ENCODE data around the gene COL4A2.
A peak's percentile ranks its signal among the peaks of the same experiment; 100 is the strongest.
"Not testable (repeated sequence)": the region's sequence is repeated elsewhere in the genome, so short reads cannot be mapped to it uniquely, and the experiment has no call there.

Gene COL4A2

DNA sequence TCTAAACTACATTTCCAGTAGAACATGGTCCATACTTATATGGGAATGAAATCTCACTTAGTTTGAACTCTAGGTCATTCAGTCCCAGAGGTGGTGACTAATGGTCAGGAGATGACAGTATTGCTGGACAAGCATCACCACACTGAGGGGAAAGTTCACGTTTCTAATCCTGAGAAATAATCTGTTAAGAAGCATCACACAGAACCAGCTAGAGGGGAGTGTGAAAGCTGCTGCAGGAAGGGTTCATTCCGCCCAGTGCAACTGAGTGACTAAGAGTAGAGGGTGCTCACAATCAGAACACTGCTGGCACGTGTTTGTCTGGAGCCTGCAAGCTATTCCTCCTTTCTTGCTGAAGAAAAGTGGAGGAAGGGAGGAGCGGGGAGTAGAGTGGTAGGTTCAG, 2.8 kb upstream of the COL4A2 start:
- Mint-ChIP-seq H3K36me3 (no peaks in the 10 kb centered on the region), H3K9me3 (no peaks in the 10 kb centered on the region), H3K4me3 (no peak overlapping the region), H3K27ac (no peak overlapping the region), H3K4me1 (peaks cover 7% of the 10 kb centered on the region), H3K27me3 (peaks cover 80% of the 10 kb centered on the region)
- CTCF ChIA-PET, result no interaction called here
- no peak for DNase-seq

DNA sequence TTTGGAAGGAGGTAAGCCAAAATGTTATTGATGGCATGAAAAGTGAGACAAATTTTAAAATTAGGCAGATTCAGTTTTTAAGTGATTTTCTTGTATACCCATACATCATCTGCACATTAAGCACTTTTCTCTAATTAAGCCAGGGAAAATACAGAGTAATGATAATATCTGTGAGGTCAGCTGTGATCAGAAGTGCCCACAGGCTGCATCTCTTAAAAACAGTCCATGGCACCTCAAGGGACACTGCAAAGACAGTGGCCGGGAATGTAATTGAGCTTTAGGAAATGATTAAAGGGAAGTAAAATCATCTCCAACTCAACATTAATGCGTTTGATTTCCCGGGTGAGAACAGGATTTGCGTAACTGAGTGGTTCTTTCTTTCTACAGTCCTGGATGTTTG, 2.1 kb upstream of the COL4A2 start:
- H3K27me3 Mint-ChIP-seq, result peaks cover 84% of the 10 kb centered on the region
- H3K4me1 Mint-ChIP-seq, result peaks cover 7% of the 10 kb centered on the region
- H3K27ac Mint-ChIP-seq, result no peak overlapping the region
- CTCF ChIA-PET, result interaction anchor here (1.7 kb wide), 1 partner anchor 20 kb away, joined by 5 read pairs; no protein-coding TSS in a partner anchor
- H3K9me3 Mint-ChIP-seq, result no peaks in the 10 kb centered on the region
- no peak overlapping the region for H3K4me3 Mint-ChIP-seq
- H3K36me3 Mint-ChIP-seq, result no peaks in the 10 kb centered on the region
- DNase-seq, result no peak

DNA sequence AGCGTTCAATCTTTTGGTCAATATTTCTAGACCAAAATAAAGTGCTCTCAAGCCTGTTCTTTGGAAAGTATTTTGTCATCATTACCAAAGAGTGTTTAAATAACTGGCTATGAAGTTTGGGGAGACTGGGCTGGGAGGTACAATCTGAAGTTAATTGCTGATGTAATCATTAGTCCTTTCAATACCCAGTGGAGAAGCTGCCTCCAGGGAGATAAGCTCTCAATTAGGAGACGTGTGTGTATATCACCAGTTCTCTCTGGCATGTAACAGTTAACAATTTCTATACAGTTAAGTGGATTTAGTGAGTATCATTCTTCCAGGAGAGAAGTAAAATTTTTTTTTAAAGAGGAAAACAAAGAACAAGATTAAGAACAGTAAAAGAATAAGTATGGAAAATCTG, 1.5 kb upstream of the COL4A2 start:
- peaks cover 7% of the 10 kb centered on the region for H3K4me1 Mint-ChIP-seq
- CTCF ChIA-PET, result interaction anchor here (1.7 kb wide), 1 partner anchor 19 kb away, joined by 5 read pairs; no protein-coding TSS in a partner anchor
- H3K4me3 Mint-ChIP-seq, result no peak overlapping the region
- DNase-seq, result no peak
- no peak overlapping the region for H3K27ac Mint-ChIP-seq
- H3K36me3 Mint-ChIP-seq, result no peaks in the 10 kb centered on the region
- H3K9me3 Mint-ChIP-seq, result no peaks in the 10 kb centered on the region
- H3K27me3 Mint-ChIP-seq, result peaks cover 89% of the 10 kb centered on the region

DNA sequence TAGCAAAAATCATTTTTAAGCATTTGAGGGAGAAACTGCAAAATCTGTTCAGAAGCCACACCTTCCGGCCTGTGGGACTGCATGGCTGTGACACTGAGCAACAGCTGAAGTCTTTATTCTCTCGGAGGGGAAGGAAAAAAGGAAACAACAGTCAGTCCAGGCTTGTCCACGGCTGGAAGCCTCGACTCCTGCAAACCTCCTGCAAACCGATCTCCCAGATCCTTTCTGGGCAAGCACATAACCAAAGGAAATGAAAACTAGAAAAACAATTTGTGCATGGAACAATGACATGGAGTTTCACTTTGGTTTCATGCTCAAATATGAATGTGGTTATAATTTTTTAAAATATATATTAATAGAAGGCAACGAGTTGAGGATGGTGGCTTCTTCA, 1.1 kb upstream of the COL4A2 start:
- CTCF ChIA-PET, result interaction anchor here (1.7 kb wide), 1 partner anchor 19 kb away, joined by 5 read pairs; no protein-coding TSS in a partner anchor
- no peaks in the 10 kb centered on the region for H3K9me3 Mint-ChIP-seq
- H3K27me3 Mint-ChIP-seq, result peaks cover 93% of the 10 kb centered on the region
- H3K36me3 Mint-ChIP-seq, result no peaks in the 10 kb centered on the region
- H3K4me1 Mint-ChIP-seq, result peaks cover 7% of the 10 kb centered on the region
- no peak overlapping the region for H3K4me3 Mint-ChIP-seq
- no peak for DNase-seq
- H3K27ac Mint-ChIP-seq, result no peak overlapping the region

DNA sequence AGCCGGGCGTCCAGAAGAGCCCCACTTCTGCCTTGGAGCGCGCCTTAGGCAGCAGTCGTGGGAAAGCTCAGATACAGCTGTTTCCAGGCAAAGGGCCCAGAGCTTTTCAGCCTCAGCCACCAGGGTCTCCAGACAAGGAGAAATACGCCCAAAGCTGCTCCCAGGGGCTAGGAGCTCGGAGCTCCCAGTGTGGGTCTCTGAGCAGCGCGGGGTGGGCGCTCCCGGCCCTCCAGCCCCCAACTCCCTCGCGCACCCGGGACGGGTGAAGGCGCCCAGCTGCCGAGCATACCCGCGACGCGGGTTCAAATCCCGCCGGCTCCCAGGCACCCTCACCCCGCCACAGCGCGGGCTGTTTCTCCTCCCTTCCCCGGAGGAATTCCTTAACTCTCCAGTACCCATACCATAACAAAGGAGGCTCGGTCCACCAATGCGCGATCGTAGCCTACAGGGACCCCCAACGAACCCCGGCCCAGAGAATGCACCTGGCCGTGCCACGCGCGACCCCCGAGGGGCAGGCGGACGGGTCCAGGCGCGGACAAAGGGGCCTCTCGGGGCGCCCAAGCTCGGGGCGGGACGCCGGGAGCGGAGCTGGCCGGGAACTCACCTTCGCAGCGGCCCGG, 634 bp upstream of the COL4A2 start:
- Mint-ChIP-seq H3K4me1 (peaks cover 7% of the 10 kb centered on the region), H3K4me3 (no peak overlapping the region), H3K36me3 (no peaks in the 10 kb centered on the region), H3K9me3 (no peaks in the 10 kb centered on the region), H3K27ac (no peak overlapping the region), H3K27me3 (peaks cover 93% of the 10 kb centered on the region)
- no peak for DNase-seq
- CTCF ChIA-PET, result interaction anchor here (1.7 kb wide), 1 partner anchor 18 kb away, joined by 5 read pairs; no protein-coding TSS in a partner anchor

DNA sequence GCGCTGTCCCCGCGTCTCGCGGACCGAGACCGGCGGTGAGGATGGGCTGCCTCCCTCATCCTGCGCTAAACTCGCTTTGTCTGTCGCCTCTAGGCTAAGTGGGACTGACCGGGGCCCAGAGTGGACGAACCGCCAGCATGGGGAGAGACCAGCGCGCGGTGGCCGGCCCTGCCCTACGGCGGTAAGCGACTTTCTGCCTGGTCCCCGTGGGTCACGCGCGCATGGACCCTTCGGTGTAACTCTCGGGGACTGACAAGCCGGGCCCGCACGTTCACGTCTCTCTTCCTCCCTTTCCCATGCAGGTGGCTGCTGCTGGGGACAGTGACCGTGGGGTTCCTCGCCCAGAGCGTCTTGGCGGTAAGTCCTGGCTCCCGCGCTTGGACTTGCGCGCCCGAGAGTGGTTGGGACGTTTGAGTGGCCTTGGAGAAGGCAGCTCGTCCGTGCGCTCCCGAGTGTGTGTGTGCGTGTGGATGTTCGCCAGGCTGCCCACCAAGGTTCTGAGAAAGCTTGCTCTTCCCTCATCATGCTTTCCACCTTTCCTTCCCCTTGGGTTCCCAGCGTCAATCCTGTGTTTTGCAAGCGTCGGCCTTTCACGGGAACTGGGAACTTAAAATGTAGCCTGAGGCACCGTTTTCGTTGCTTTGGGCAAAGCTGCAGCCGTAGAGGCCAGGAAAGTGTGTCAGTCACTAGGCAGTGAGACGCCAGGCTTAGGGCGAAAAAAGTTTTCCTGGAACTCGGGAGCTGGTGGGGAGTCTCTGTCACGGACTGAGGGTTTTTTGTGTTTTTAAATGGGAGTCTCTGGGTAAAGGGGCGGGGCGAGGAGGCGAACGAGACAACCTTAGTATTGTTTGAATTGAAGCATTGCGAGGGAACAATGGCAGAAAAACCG, 927 bp downstream of the COL4A2 start:
- DNase-seq, result no peak
- H3K4me1 Mint-ChIP-seq, result peaks cover 7% of the 10 kb centered on the region
- peaks cover 98% of the 10 kb centered on the region for H3K27me3 Mint-ChIP-seq
- H3K27ac Mint-ChIP-seq, result peak overlapping the region; percentile 62
- CTCF ChIA-PET, result interaction anchor here (1.2 kb wide), 1 partner anchor 9 kb away, joined by 6 read pairs; no protein-coding TSS in a partner anchor
- no peaks in the 10 kb centered on the region for H3K36me3 Mint-ChIP-seq
- no peak overlapping the region for H3K4me3 Mint-ChIP-seq
- no peaks in the 10 kb centered on the region for H3K9me3 Mint-ChIP-seq

DNA sequence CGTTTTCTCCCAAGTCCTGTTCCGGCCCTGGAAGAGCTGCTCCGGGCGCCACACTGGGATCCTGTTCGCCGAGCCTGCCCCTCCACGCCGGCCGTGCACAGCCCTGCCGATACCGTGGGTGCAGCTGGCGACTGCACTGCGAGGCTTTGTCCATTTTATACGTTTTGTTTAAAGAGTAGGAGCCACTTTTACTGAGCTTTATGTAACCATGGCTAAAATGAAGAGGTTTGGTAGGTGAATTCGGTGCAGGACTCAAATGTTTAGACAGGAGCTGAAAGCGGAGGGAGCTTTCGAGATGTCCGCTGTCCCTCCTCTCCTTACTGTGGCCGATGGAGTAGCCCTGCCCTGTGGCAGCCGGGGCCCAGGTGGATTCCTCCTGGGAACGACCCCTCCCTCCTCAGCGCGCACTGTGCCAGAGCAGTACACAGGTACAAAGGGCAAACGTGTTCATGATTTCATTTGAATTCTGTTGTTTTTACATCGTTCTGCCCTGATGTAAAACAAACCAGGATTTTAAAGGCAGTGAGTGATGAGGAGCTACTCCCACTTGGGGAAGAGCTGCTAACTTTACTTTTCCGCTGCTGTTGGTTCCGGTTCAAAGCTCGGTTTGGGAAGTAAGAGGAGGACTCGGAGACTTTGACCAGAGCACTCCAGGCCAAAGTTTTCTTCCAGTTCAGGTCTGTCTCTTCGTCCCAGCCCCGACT, 1.7 kb downstream of the COL4A2 start:
- CTCF ChIA-PET, result interaction anchor here (1.2 kb wide), 1 partner anchor 10 kb away, joined by 6 read pairs; no protein-coding TSS in a partner anchor
- no peak overlapping the region for H3K27ac Mint-ChIP-seq
- H3K4me3 Mint-ChIP-seq, result no peak overlapping the region
- H3K27me3 Mint-ChIP-seq, result peaks cover 94% of the 10 kb centered on the region
- no peaks in the 10 kb centered on the region for H3K9me3 Mint-ChIP-seq
- H3K36me3 Mint-ChIP-seq, result no peaks in the 10 kb centered on the region
- DNase-seq, result no peak
- H3K4me1 Mint-ChIP-seq, result peaks cover 7% of the 10 kb centered on the region

DNA sequence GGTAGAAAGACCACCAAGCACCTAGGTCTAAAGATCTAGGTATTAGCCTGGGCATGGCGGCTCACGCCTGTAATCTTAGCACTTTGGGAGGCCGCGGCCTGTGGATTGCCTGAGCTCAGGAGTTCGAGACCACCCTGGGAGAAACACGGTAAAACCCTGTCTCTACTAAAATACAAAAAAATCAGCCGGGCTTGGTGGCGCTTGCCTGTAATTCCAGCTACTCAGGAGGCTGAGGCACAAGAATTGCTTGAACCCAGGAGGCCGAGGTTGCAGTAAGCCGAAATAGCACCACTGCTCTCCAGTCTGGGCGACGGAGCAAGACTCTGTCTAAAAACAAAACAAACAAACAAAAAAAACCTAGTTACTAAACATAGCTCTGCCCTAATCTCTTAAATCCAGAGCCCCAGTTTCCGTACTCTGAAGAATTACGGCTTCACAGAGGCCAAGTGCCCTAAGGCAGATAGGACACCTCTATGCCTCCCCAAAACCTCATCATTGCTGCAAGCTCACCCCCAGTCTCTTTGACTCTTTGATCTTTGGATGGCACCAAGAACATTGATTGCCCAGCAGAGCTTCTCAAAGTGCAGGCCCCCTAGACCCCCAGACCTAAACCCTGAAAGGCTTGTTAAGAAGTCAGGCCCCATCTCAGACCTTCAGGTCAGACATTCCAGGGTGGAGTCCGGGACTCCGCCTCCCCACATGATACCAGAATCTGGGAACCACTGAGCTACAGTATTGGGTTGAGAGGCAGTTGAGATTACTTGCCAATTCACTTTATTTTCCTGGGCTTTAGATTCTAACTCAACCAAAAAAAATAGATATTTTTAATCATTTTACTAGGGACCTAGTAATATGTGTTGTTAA, 2.8 kb downstream of the COL4A2 start:
- Mint-ChIP-seq H3K27me3 (peaks cover 93% of the 10 kb centered on the region), H3K4me1 (peaks cover 7% of the 10 kb centered on the region), H3K36me3 (no peaks in the 10 kb centered on the region), H3K4me3 (no peak overlapping the region), H3K9me3 (no peaks in the 10 kb centered on the region), H3K27ac (no peak overlapping the region)
- no peak for DNase-seq
- CTCF ChIA-PET, result no interaction called here

DNA sequence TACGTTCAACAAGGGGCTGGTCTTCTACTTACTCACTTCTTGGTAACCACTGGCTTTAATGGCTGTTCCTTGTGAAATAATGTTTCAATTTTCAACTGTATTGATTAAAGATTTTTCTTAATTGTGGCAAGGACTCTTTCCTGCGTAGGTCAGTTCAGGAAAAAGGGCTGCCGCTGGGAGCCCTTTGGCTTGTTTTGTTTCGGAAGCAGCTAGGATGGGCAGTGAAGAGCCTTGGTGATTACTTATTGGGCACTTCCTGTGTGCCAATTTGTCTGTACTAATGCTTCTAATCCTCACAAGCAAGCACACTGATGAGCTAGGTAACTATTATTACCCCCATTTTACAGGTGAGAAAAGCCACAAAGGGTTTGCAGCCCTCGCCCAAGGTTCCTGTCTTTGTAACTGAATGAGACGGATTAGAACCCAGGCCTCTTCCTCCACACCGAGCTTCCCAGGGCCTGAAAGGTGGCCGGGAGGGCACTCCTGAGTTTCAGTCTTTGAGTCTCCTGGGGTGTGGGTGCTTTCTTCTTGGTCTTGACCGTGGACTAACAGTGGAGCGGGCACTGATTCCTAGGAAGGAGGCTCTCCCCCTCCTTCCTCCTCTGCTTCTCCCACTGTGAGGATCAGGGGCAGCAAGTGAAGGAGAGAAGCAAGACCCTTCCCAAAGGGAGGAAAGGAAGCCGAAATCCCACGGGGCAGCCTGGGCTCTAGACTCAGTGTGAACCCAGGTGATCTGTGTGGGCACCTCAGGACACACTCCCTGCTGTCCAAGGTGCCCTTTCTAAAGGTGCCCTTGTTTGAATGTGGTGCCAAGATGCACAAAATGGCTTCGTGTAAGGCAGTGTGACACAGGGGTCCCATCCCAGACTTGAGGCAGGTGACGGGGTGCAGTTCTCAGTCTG, 3.7 kb downstream of the COL4A2 start:
- Mint-ChIP-seq H3K4me3 (no peak overlapping the region), H3K4me1 (peaks cover 7% of the 10 kb centered on the region), H3K36me3 (no peaks in the 10 kb centered on the region), H3K27ac (no peak overlapping the region), H3K9me3 (no peaks in the 10 kb centered on the region), H3K27me3 (peaks cover 85% of the 10 kb centered on the region)
- DNase-seq, result no peak
- CTCF ChIA-PET, result no interaction called here

DNA sequence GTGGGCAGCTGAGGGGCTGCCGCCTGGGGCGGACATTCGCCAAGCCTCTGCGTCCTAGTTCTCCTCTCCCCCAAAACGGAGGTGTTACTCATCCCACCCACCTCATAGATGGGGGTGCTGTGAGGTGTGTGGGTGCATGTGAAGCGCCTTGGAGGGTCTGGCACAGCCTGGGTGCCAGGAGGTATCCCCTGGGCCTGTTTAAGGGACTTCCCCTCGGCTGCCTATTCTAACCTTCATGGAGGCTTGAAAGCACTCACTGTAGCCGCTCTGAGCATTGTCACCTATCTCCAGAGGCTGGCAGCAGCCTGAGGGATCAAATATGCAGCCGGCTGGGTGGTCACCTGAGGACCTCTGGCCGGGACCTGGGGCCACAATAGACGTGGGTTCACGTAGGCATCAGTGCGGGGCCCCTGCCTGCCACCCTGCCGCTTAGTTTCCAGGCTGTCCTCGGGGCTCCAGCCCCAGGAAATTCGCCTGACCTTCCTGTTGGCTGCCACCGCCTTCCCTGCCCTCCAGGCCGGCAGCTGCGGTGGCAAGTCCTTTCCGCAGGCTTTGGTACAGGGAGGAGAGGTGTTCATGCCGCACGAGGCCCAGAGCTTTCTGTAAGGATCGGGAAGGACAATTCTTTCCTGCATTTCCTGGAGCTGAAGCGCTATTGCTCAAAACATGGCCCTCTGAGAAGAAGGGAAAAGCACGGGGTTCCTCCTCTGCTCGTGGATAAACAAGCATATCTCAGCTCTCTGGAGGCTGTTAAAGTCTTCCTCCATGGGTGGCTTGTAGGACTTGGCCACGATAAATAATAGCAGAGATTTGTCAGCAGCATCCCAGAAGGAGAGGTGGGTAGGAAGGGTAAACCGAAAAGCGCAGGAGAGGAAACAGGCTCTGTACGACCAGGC, 4.6 kb downstream of the COL4A2 start:
- DNase-seq, result no peak
- H3K4me3 Mint-ChIP-seq, result no peak overlapping the region
- H3K9me3 Mint-ChIP-seq, result no peaks in the 10 kb centered on the region
- no peaks in the 10 kb centered on the region for H3K36me3 Mint-ChIP-seq
- peaks cover 7% of the 10 kb centered on the region for H3K4me1 Mint-ChIP-seq
- peaks cover 81% of the 10 kb centered on the region for H3K27me3 Mint-ChIP-seq
- H3K27ac Mint-ChIP-seq, result no peak overlapping the region
- CTCF ChIA-PET, result no interaction called here

DNA sequence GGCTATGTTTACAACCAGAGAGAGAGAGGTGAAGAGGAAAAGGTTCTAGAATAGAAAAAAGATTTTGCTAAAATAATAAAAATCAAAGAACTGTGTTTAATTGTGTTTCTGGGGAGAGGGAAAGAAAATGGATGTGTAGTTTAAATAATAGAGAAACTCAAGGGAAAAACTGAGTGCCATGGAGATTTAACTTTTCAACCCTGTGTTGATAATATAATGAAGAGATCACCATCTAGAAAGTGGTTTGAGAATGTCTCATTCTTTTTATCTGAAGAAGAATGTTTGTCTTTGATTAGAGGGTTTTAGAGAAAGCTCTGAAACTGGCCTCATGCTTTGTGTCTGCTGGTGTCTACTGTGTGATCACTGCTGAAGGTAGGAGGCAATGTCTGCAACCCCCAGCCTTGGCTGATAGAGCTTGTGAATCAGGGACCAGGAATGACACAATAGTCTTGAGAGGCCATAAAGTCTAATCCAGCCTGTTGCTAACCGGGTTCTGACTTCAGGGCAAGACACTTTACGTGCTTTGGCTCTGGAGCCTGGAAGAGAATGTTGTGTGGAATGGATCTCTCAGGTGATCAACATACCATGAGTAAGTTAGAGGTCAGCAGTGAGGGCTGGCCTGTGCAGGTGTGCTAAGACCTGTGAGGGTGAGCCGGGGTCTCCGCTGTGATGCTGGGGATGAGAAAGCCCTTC, 5.4 kb downstream of the COL4A2 start:
- H3K4me3 Mint-ChIP-seq, result no peak overlapping the region
- no peaks in the 10 kb centered on the region for H3K9me3 Mint-ChIP-seq
- peaks cover 7% of the 10 kb centered on the region for H3K4me1 Mint-ChIP-seq
- DNase-seq, result no peak
- CTCF ChIA-PET, result no interaction called here
- peaks cover 80% of the 10 kb centered on the region for H3K27me3 Mint-ChIP-seq
- no peak overlapping the region for H3K27ac Mint-ChIP-seq
- H3K36me3 Mint-ChIP-seq, result no peaks in the 10 kb centered on the region

DNA sequence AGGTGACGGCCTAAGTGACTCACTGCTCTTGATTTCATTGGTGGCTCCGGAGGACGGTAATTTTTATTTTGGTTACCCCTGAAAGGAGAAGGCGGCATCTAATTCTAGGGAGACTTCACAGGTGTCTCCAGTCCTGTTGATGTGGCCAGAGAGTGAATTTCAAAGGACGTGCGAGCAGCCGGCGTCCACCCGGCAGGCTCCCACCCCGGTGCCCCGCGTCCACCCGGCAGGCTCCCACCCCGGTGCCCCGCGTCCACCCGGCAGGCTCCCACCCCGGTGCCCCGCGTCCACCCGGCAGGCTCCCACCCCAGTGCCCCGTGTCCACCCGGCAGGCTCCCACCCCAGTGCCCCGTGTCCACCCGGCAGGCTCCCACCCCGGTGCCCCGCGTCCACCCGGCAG, 6.2 kb downstream of the COL4A2 start:
- H3K4me1 Mint-ChIP-seq, CTCF ChIA-PET, H3K36me3 Mint-ChIP-seq, H3K27ac Mint-ChIP-seq, H3K9me3 Mint-ChIP-seq, H3K4me3 Mint-ChIP-seq, DNase-seq: not testable (repeated sequence)
- peaks cover 76% of the 10 kb centered on the region for H3K27me3 Mint-ChIP-seq
